HG03469 (cell line): ENCODE results near the gene SERPINB2.
"Not testable (repeated sequence)": the region's sequence is repeated elsewhere in the genome, so short reads cannot be mapped to it uniquely, and the experiment has no call there.

Source experiments
- ATAC-seq: cut with Tn5 transposase; IDR thresholded peaks from one replicate; pipeline ENCODE4 v1.9.1; 2021; ENCODE audit warnings: mild to moderate bottlenecking, moderate library complexity, moderate number of reproducible peaks; ENCODE audit not compliant: unreplicated experiment

Gene SERPINB2

GRCh38 chr18:63888470-63889190 is 1.1 kb downstream of the SERPINB2 start:
- ATAC-seq = no peak

GRCh38 chr18:63889626-63890025 is 2.1 kb downstream of the SERPINB2 start:
- ATAC-seq = no peak

- ATAC-seq = no peak
These were observed 2.9 kb downstream of the SERPINB2 start for GRCh38 chr18:63890237-63890949.

GRCh38 chr18:63890950-63891304 is 3.4 kb downstream of the SERPINB2 start:
- ATAC-seq = peak; percentile 70

GRCh38 chr18:63892566-63892965 is 5.1 kb downstream of the SERPINB2 start:
- no peak for ATAC-seq

GRCh38 chr18:63894106-63894772 is 6.7 kb downstream of the SERPINB2 start:
- ATAC-seq = no peak

- no peak for ATAC-seq
These were observed 7.7 kb downstream of the SERPINB2 start for GRCh38 chr18:63895190-63895589.

GRCh38 chr18:63897072-63897471 is 9.6 kb downstream of the SERPINB2 start:
- no peak for ATAC-seq

GRCh38 chr18:63899206-63899605 is 11.7 kb downstream of the SERPINB2 start:
- ATAC-seq = no peak

GRCh38 chr18:63903851-63904570 is 16.5 kb downstream of the SERPINB2 start:
- ATAC-seq = no peak

GRCh38 chr18:63904694-63905093 is 17.2 kb downstream of the SERPINB2 start:
- no peak for ATAC-seq

GRCh38 chr18:63905361-63905760 is 17.9 kb downstream of the SERPINB2 start:
- ATAC-seq = peak; percentile 32

- no peak for ATAC-seq
These were observed 18.6 kb downstream of the SERPINB2 start for GRCh38 chr18:63906056-63906455.

- ATAC-seq = peak; percentile 42
These were observed 20.2 kb downstream of the SERPINB2 start, which contains the start of gene SERPINB10 for GRCh38 chr18:63907664-63908063. TSS of gene SERPINB10 (plus strand) at chr18:63907958. CDS start at chr18:63915511, 7,553 bp downstream.

GRCh38 chr18:63908858-63909257 is 21.4 kb downstream of the SERPINB2 start:
- ATAC-seq = no peak

GRCh38 chr18:63909870-63910269 is 22.4 kb downstream of the SERPINB2 start:
- no peak for ATAC-seq

GRCh38 chr18:63917817-63918216 is 30.3 kb downstream of the SERPINB2 start:
- ATAC-seq = no peak

GRCh38 chr18:63922049-63922448 is 34.5 kb downstream of the SERPINB2 start:
- no peak for ATAC-seq

- ATAC-seq = no peak
These were observed 37.0 kb downstream of the SERPINB2 start for GRCh38 chr18:63924551-63924950.

- ATAC-seq = no peak
These were observed 40.8 kb downstream of the SERPINB2 start for GRCh38 chr18:63928331-63928730.

GRCh38 chr18:63929369-63929768 is 41.9 kb downstream of the SERPINB2 start:
- not testable (repeated sequence) for ATAC-seq
